DOHH2 (cell line): ENCODE measurements around the gene VWA3B.

Source experiments
- H3F3A ChIP-seq: fragments of 200-600 bp; sonication (generic), shearing (Covaris generic); 2 replicates; pipeline ENCODE4 v1.6.0; 2016; ENCODE audit warnings: antibody characterized with exemption, mild to moderate bottlenecking; ENCODE audit not compliant: control insufficient read depth, insufficient read depth
- H3K27ac ChIP-seq: fragments of 200-600 bp; sonication (generic); 2 replicates; pipeline ENCODE4 v1.5.1; 2014; ENCODE audit warnings: low read depth, mild to moderate bottlenecking, low read length, moderate library complexity
- H3K27me3 ChIP-seq: fragments of 200-600 bp; sonication (generic); 2 replicates; pipeline ENCODE4 v1.6.1; 2014; ENCODE audit warnings: mild to moderate bottlenecking, low read length, mixed read lengths; ENCODE audit not compliant: control insufficient read depth
- H3K36me3 ChIP-seq: fragments of 200-600 bp; sonication (generic); 2 replicates; pipeline ENCODE4 v1.6.1; 2014; ENCODE audit warnings: mild to moderate bottlenecking, low read length, moderate library complexity, mixed read lengths; ENCODE audit not compliant: control insufficient read depth
- H3K4me1 ChIP-seq: fragments of 200-600 bp; sonication (generic); 2 replicates; pipeline ENCODE4 v1.6.1; 2014; ENCODE audit warnings: mild to moderate bottlenecking, low read length, mixed read lengths; ENCODE audit not compliant: control insufficient read depth
- H3K4me2 ChIP-seq: fragments of 200-600 bp; sonication (generic); 2 replicates; pipeline ENCODE4 v1.6.0; 2014; ENCODE audit warnings: mild to moderate bottlenecking, low read length, moderate library complexity
- H3K4me3 ChIP-seq: fragments of 200-600 bp; sonication (generic); 2 replicates; pipeline ENCODE4 v1.5.1; 2014; ENCODE audit warnings: mild to moderate bottlenecking, low read length, mixed read lengths
- H3K79me2 ChIP-seq: fragments of 200-600 bp; sonication (generic); 2 replicates; pipeline ENCODE4 v1.6.1; 2014; ENCODE audit warnings: mild to moderate bottlenecking, low read length, mixed read lengths; ENCODE audit not compliant: control insufficient read depth
- H3K9me2 ChIP-seq: fragments of 200-600 bp; sonication (generic); replicated peaks from 2 replicates; pipeline ENCODE4 v1.6.1; 2014; ENCODE audit warnings: mild to moderate bottlenecking, low read length, mixed read lengths; ENCODE audit not compliant: control insufficient read depth
- H3K9me3 ChIP-seq: fragments of 200-600 bp; sonication (generic); 2 replicates; pipeline ENCODE4 v1.6.1; 2014; ENCODE audit warnings: antibody characterized with exemption, low read length, mixed read lengths; ENCODE audit not compliant: control insufficient read depth, insufficient read depth
- H4K20me1 ChIP-seq: fragments of 200-600 bp; sonication (generic); 2 replicates; pipeline ENCODE4 v1.6.0; 2014; ENCODE audit warnings: low read depth, mild to moderate bottlenecking, antibody characterized with exemption, low read length, moderate library complexity; ENCODE audit not compliant: control insufficient read depth, insufficient read depth
- CTCF ChIP-seq: fragments of 200-600 bp; sonication (generic); IDR thresholded peaks from one replicate; pipeline ENCODE4 v1.5.1; 2014; ENCODE audit warnings: antibody characterized with exemption, mild to moderate bottlenecking, low read depth, low read length; ENCODE audit not compliant: poor library complexity, severe bottlenecking
- EZH2phosphoT487 ChIP-seq: fragments of 200-600 bp; sonication (generic); IDR thresholded peaks from 2 replicates; pipeline ENCODE4 v1.6.1; 2017; ENCODE audit warnings: borderline replicate concordance, mild to moderate bottlenecking, antibody characterized with exemption, low read length, moderate library complexity, mixed read lengths

Gene VWA3B

GRCh38 chr2:98164256-98164655 lies 77.3 kb downstream of the VWA3B start:
- Histone ChIP-seq H3F3A (no peaks in the 10 kb centered on the region), H3K9me2 (no peaks in the 10 kb centered on the region), H3K27me3 (no peaks in the 10 kb centered on the region; the same call in 1 of the 2 replicates), H3K36me3 (no peaks in the 10 kb centered on the region), H3K4me2 (no peak overlapping the region), H3K27ac (no peak overlapping the region), H3K9me3 (no peaks in the 10 kb centered on the region), H3K4me3 (no peak overlapping the region), H3K4me1 (no peaks in the 10 kb centered on the region), H3K79me2 (no peaks in the 10 kb centered on the region), H4K20me1 (no peaks in the 10 kb centered on the region)
- TF ChIP-seq EZH2phosphoT487 (no peak), CTCF (no peak)

GRCh38 chr2:98165516-98166071 lies 78.6 kb downstream of the VWA3B start:
- TF ChIP-seq CTCF, result no peak
- TF ChIP-seq EZH2phosphoT487, result no peak
- Histone ChIP-seq H3K9me3 (no peaks in the 10 kb centered on the region), H3K36me3 (no peaks in the 10 kb centered on the region), H3K9me2 (no peaks in the 10 kb centered on the region), H3K79me2 (no peaks in the 10 kb centered on the region), H3K4me2 (no peak overlapping the region), H3K27ac (no peak overlapping the region), H3K4me1 (no peaks in the 10 kb centered on the region), H4K20me1 (no peaks in the 10 kb centered on the region), H3K27me3 (no peaks in the 10 kb centered on the region; the same call in 1 of the 2 replicates), H3F3A (no peaks in the 10 kb centered on the region), H3K4me3 (no peak overlapping the region)

- Histone ChIP-seq H3K36me3 (no peaks in the 10 kb centered on the region), H3K4me3 (no peak overlapping the region), H4K20me1 (no peaks in the 10 kb centered on the region), H3K4me2 (no peak overlapping the region), H3K79me2 (no peaks in the 10 kb centered on the region), H3K9me3 (no peaks in the 10 kb centered on the region), H3K4me1 (no peaks in the 10 kb centered on the region), H3F3A (no peaks in the 10 kb centered on the region), H3K27ac (no peak overlapping the region), H3K27me3 (no peaks in the 10 kb centered on the region; the same call in 1 of the 2 replicates), H3K9me2 (no peaks in the 10 kb centered on the region)
- no peak for TF ChIP-seq EZH2phosphoT487
- TF ChIP-seq CTCF, result no peak
Measured at GRCh38 chr2:98167916-98168315, 80.9 kb downstream of the VWA3B start.
